ENCODE data around the gene CABP1. TPM values are rescaled to one million over a fixed set of nuclear protein-coding genes. Genes with fewer than 3 reads are reported as not detected.

The CABP1 gene
- total and polyA plus RNA-seq, 4 donors = 0.13 to 0.63 (median 0.48) TPM

DNA sequence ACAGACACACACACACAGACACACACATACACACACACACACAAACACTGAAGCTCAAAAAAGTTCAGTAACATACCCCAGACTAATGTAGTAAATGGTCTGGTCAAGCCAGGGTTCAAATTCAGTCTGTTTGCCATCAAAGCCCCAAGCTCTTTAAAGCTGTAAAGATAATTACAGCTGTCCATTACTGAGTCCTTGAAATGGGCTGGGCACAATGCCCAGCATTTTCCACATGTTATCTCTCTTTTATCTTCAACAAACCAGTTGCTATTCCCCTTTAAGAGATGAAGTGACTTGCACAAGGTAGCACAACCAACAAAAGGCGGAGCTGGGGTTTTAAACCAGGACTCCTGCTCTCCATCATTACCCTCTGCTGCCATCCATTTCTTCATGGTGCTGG, 62.2 kb downstream of the CABP1 start:
- TF ChIP-seq, protein P1, sequence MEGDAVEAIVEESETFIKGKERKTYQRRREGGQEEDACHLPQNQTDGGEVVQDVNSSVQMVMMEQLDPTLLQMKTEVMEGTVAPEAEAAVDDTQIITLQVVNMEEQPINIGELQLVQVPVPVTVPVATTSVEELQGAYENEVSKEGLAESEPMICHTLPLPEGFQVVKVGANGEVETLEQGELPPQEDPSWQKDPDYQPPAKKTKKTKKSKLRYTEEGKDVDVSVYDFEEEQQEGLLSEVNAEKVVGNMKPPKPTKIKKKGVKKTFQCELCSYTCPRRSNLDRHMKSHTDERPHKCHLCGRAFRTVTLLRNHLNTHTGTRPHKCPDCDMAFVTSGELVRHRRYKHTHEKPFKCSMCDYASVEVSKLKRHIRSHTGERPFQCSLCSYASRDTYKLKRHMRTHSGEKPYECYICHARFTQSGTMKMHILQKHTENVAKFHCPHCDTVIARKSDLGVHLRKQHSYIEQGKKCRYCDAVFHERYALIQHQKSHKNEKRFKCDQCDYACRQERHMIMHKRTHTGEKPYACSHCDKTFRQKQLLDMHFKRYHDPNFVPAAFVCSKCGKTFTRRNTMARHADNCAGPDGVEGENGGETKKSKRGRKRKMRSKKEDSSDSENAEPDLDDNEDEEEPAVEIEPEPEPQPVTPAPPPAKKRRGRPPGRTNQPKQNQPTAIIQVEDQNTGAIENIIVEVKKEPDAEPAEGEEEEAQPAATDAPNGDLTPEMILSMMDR (IDR thresholded peaks at IDR 0.05; ENCODE audit: control extremely low read depth, extremely low read depth) = no peak
- no peak for ATAC-seq (ENCODE audit: insufficient read depth, low FRiP score)

DNA sequence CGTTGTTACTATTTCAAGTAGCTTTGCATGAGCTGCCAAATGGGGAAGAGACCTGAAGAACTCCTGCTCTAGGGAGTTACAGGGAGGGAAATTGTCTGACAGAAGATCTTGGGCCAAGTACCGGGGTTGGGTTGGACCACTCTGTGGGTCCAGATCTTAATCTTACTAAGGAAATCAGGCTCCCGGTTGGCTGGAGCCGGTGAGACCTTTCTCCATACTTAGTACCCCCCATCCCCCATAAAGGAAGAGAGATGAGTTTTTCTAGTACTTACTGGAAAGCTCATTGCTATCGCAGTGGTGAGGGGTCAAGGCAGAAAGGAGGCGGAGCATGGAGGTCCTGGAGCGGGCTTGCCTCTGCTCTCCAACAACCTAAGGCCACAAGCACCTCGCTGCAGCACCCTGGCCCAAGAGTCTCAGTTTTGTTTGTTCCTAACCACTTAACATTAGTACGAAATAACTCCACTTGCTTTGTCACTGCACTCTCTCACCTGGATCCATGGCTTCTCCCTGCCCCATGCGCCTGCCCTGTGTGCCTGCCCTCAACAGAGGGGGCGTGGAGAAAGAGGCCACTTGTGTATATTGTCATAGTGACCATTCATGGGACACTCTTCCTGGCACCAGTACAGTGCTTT, 63.0 kb downstream of the CABP1 start:
- DNase-seq = peak in 1 of 3 donors; percentile 21
- H3K27ac ChIP-seq (ENCODE audit: low read depth in 1 of 2, low read length in 1 of 2) = peak overlapping the region in 1 of 2 donors; percentile 43
- WGBS, 2 donors = 62 to 77% methylated on average over 11 of the region's 11 CpGs
- peaks cover 10 to 24% (median 21%) of the 10 kb centered on the region in 4 donors for H3K36me3 ChIP-seq (ENCODE audit: control insufficient read depth in 4 of 4, insufficient read depth in 4 of 4, low read length in 4 of 4)
- no peaks in the 10 kb centered on the region for H3K27me3 ChIP-seq (ENCODE audit: control insufficient read depth in 3 of 3, insufficient read depth in 3 of 3, low read length in 2 of 3)
- H3K4me1 ChIP-seq (ENCODE audit: control insufficient read depth in 5 of 5, insufficient read depth in 5 of 5, low read length in 5 of 5) = peaks cover 0 to 19% (median 0%) of the 10 kb centered on the region in 5 donors
- H3K9ac ChIP-seq (ENCODE audit: insufficient read depth in 1 of 2, low read length in 2 of 2) = no peak overlapping the region
- H3K4me3 ChIP-seq = no peak overlapping the region
- no peaks in the 10 kb centered on the region for H3K9me3 ChIP-seq (ENCODE audit: control insufficient read depth in 4 of 4, insufficient read depth in 3 of 4, low read length in 3 of 4)
- TF ChIP-seq, protein P1 (IDR thresholded peaks at IDR 0.05; ENCODE audit: control extremely low read depth, extremely low read depth) = no peak
- peak; percentile 51 for ATAC-seq (ENCODE audit: insufficient read depth, low FRiP score)

More for the DNA sequence above, 62.2 kb downstream of the CABP1 start:
- no peaks in the 10 kb centered on the region for H3K27me3 ChIP-seq (ENCODE audit: control insufficient read depth in 3 of 3, insufficient read depth in 3 of 3, low read length in 2 of 3)
- no peak overlapping the region for H3K27ac ChIP-seq (ENCODE audit: low read depth in 1 of 2, low read length in 1 of 2)
- H3K9ac ChIP-seq (ENCODE audit: insufficient read depth in 1 of 2, low read length in 2 of 2) = no peak overlapping the region
- no peak overlapping the region for H3K4me3 ChIP-seq
- peaks cover 0 to 19% (median 0%) of the 10 kb centered on the region in 5 donors for H3K4me1 ChIP-seq (ENCODE audit: control insufficient read depth in 5 of 5, insufficient read depth in 5 of 5, low read length in 5 of 5)
- DNase-seq = no peak
- no peaks in the 10 kb centered on the region for H3K9me3 ChIP-seq (ENCODE audit: control insufficient read depth in 4 of 4, insufficient read depth in 3 of 4, low read length in 3 of 4)
- H3K36me3 ChIP-seq (ENCODE audit: control insufficient read depth in 4 of 4, insufficient read depth in 4 of 4, low read length in 4 of 4) = peaks cover 10 to 31% (median 25%) of the 10 kb centered on the region in 4 donors
- WGBS, 2 donors = 94% methylated on average over 1 of the region's 1 CpG

DNA sequence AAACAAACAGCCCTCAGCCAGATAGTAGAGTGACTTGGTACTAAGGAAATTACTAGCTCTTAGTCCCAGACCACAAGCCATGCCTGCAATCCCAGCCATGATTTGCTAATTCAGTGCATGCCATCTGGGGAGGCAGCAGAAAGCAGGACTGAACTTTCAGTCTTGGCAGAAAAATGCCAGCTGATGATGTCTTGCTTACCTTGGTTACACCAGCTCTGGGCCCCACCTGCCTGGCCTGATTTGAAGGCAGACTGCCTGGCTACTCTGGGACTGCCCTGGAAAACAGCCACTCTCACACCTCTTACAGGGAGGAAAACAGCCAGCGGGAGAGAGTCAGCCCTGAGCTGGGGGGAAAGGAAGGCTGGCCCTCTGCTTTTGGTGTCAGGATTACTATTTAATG, 65.2 kb downstream of the CABP1 start:
- Histone ChIP-seq H3K27ac (ENCODE audit: low read depth in 1 of 2, low read length in 1 of 2) (no peak overlapping the region), H3K36me3 (ENCODE audit: control insufficient read depth in 4 of 4, insufficient read depth in 4 of 4, low read length in 4 of 4) (peaks cover 3 to 16% (median 12%) of the 10 kb centered on the region in 4 donors), H3K27me3 (ENCODE audit: control insufficient read depth in 3 of 3, insufficient read depth in 3 of 3, low read length in 2 of 3) (no peaks in the 10 kb centered on the region), H3K4me3 (no peak overlapping the region), H3K4me1 (ENCODE audit: control insufficient read depth in 5 of 5, insufficient read depth in 5 of 5, low read length in 5 of 5) (peaks cover 0 to 14% (median 4%) of the 10 kb centered on the region in 5 donors), H3K9me3 (ENCODE audit: control insufficient read depth in 4 of 4, insufficient read depth in 3 of 4, low read length in 3 of 4) (peaks cover 0 to 3% (median 0%) of the 10 kb centered on the region in 4 donors), H3K9ac (ENCODE audit: insufficient read depth in 1 of 2, low read length in 2 of 2) (no peak overlapping the region)
- 79 to 89% methylated on average over 1 of the region's 1 CpG for WGBS, 2 donors
- TF ChIP-seq, protein P1 (IDR thresholded peaks at IDR 0.05; ENCODE audit: control extremely low read depth, extremely low read depth) = no peak
- no peak for ATAC-seq (ENCODE audit: insufficient read depth, low FRiP score)
- DNase-seq = no peak

Measured in lung (tissue), 12 donors.